Gastroesophageal sphincter (tissue), 4 donors: ENCODE data around the gene IFT80. TPM values are rescaled to one million over a fixed set of nuclear protein-coding genes. Genes with fewer than 3 reads are reported as not detected.

Experiments
- ATAC-seq: fragments of 150-250 bp; one replicate; pipeline ENCODE4 v1.9.1; 2016; ENCODE audit warnings: mild to moderate bottlenecking, moderate library complexity
- H3K27ac ChIP-seq, 4 donors: fragments of 200-600 bp; sonication (generic) in 3 of 4; 1 replicate in 3 of 4; 2 replicates in 1 of 4; pipeline ENCODE4 v1.5.1; 2016 to 2019
- H3K27me3 ChIP-seq: fragments of 200-600 bp; sonication (generic); one replicate; pipeline ENCODE4 v1.5.1; 2019
- H3K36me3 ChIP-seq, 2 donors: fragments of 200-600 bp; sonication (generic); one replicate each; pipeline ENCODE4 v1.5.1; 2019; ENCODE audit warnings: control low read depth in 1 of 2
- H3K4me1 ChIP-seq, 3 donors: fragments of 200-600 bp; sonication (generic); 1 replicate in 2 of 3; 2 replicates in 1 of 3; pipeline ENCODE4 v1.5.1; 2016 to 2019; ENCODE audit warnings: control low read depth in 2 of 3
- H3K4me3 ChIP-seq, 2 donors: fragments of 200-600 bp; sonication (generic); one replicate each; pipeline ENCODE4 v1.5.1; 2019; ENCODE audit warnings: mild to moderate bottlenecking in 1 of 2, moderate library complexity in 1 of 2
- H3K9me3 ChIP-seq, 3 donors: fragments of 200-600 bp; sonication (generic); one replicate each; pipeline ENCODE4 v1.5.1; 2017 to 2019; ENCODE audit warnings: control low read depth in 2 of 3
- CTCF ChIP-seq, 4 experiments: fragments of 200-600 bp in 2 of 4; fragments of 450-650 bp in 2 of 4; sonication (generic) in 1 of 4; IDR thresholded peaks; one replicate each; pipeline ENCODE4 v1.5.1; 2017 to 2019; ENCODE audit warnings: antibody characterized with exemption in 4 of 4, mild to moderate bottlenecking in 2 of 4, moderate library complexity in 2 of 4
- EP300 ChIP-seq: sonication (generic); formaldehyde crosslinking; IDR thresholded peaks from one replicate; pipeline ENCODE4 v1.6.1; 2017; ENCODE audit warnings: antibody characterized with exemption, mild to moderate bottlenecking
- POLR2A ChIP-seq, 2 donors: fragments of 450-650 bp; IDR thresholded peaks; one replicate each; pipeline ENCODE4 v1.6.1; 2017; ENCODE audit warnings: antibody characterized with exemption in 2 of 2, mild to moderate bottlenecking in 2 of 2, moderate library complexity in 1 of 2
- POLR2AphosphoS5 ChIP-seq: sonication (generic); formaldehyde crosslinking; IDR thresholded peaks from one replicate; pipeline ENCODE4 v1.6.1; 2017; ENCODE audit warnings: antibody characterized with exemption
- WGBS, 2 donors: methylation state at CpG; one replicate each; pipeline ENCODE4 v1.1.5; 2018; ENCODE audit warnings: low coverage in 1 of 2; 5-methylcytosine and 5-hydroxymethylcytosine counted together
- total RNA-seq, 4 donors: library from RNA; depleted of rRNA; stranded (reverse); fragments of >200 nt; gene quantifications; one replicate each; pipeline ENCODE4 v1.1.0, GENCODE V29; 2016

IFT80 gene
- total RNA-seq, 4 donors from 2014 or later: 14.9 to 36.6 (median 20.1) TPM

DNA sequence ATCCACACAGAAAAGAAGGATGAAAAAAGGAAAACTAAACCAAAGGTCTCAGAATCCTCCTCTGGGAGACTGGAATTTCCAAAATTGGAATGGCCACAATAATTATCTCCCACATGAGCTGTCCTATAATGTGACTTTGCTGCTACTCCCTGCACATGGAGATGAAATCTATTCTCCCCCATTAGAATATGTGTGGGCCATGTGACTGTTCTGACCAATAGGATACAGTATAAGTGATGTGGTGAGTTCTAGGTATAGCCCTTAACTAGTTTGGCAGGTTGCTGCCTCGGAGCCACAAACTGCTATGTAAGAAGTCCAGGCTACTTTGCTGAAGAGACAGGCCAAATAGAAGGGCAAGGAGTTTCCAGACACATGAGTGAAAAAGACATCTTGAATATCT is 45.4 kb upstream of the IFT80 start:
- TF ChIP-seq POLR2AphosphoS5 (no peak), EP300 (no peak), CTCF (IDR thresholded peaks at IDR 0.05) (no peak), POLR2A (IDR thresholded peaks at IDR 0.05) (no peak)
- H3K4me1 ChIP-seq: peaks cover 0 to 8% (median 0%) of the 10 kb centered on the region in 3 donors
- WGBS, 2 donors: 73% methylated on average over 1 of the region's 1 CpG; no CpG with 5 or more reads in 1 of the 2 donors
- H3K27ac ChIP-seq: no peak overlapping the region
- H3K27me3 ChIP-seq: peaks cover 9% of the 10 kb centered on the region
- no peaks in the 10 kb centered on the region for H3K36me3 ChIP-seq
- ATAC-seq: no peak
- H3K4me3 ChIP-seq: no peak overlapping the region
- no peaks in the 10 kb centered on the region for H3K9me3 ChIP-seq

DNA sequence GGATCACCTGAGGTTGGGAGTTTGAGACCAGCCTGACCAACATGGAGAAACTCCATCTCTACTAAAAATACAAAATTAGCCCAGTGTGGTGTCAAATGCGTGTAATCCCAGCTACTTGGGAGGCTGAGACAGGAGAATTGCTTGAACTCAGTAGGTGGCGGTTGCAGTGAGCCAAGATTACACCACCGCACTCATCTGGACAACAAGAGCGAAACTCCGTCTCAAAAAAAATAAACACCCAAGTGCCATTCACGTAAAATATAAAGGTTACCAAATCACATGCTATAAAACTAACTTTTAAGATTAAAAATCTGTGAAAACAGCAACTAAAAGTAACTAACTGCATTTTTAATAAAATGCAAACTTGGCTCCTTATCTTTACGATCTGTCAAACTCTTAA is 41.7 kb upstream of the IFT80 start:
- no peak for ATAC-seq
- H3K36me3 ChIP-seq: no peaks in the 10 kb centered on the region
- TF ChIP-seq POLR2AphosphoS5 (no peak), CTCF (IDR thresholded peaks at IDR 0.05) (no peak)
- no peak overlapping the region for H3K4me3 ChIP-seq
- H3K27me3 ChIP-seq: no peaks in the 10 kb centered on the region
- no peak overlapping the region for H3K27ac ChIP-seq
- H3K9me3 ChIP-seq: no peaks in the 10 kb centered on the region
- 96 to 100% methylated on average over 4 to 7 of the region's 7 CpGs for WGBS, 2 donors
- no peaks in the 10 kb centered on the region for H3K4me1 ChIP-seq

DNA sequence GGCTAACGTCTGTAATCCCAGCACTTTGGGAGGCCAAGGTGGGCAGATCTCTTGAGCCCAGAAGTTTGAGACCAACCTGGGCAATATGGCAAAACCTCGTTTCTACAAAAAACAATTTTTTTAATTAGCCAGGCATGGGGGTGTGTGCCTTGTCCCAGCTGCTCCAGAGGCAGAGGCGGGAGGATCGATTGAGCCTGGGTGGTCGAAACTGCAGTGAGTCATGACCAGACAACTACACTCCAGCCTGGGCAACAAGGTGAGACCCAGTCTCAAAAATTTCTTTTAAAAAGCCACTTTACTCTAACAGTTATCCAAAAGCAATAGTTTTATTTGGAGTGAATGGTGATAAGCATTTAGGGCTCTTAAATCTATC is 38.0 kb upstream of the IFT80 start:
- Histone ChIP-seq H3K27ac (no peak overlapping the region), H3K36me3 (peaks cover 0 to 31% of the 10 kb centered on the region in 2 donors), H3K9me3 (no peaks in the 10 kb centered on the region), H3K27me3 (no peaks in the 10 kb centered on the region), H3K4me1 (no peaks in the 10 kb centered on the region), H3K4me3 (no peak overlapping the region)
- TF ChIP-seq CTCF (IDR thresholded peaks at IDR 0.05) (no peak), POLR2A (IDR thresholded peaks at IDR 0.05) (no peak), POLR2AphosphoS5 (no peak), EP300 (no peak)
- WGBS, 2 donors: 78 to 87% methylated on average over 3 to 5 of the region's 5 CpGs
- ATAC-seq: no peak

- no peaks in the 10 kb centered on the region for H3K4me1 ChIP-seq
- ATAC-seq: no peak
- H3K27me3 ChIP-seq: no peaks in the 10 kb centered on the region
- H3K4me3 ChIP-seq: no peak overlapping the region
- WGBS, 2 donors: 65 to 92% methylated on average over 1 of the region's 1 CpG
- H3K36me3 ChIP-seq: peaks cover 0 to 44% of the 10 kb centered on the region in 2 donors
- H3K27ac ChIP-seq: no peak overlapping the region
- no peaks in the 10 kb centered on the region for H3K9me3 ChIP-seq
- TF ChIP-seq POLR2AphosphoS5: no peak
- no peak for TF ChIP-seq CTCF (IDR thresholded peaks at IDR 0.05)
- TF ChIP-seq POLR2A (IDR thresholded peaks at IDR 0.05): no peak
- TF ChIP-seq EP300: no peak
Observed at GRCh38 chr3:160435747-160436146, 36.7 kb upstream of the IFT80 start.

GRCh38 chr3:160435095-160435494 is 36.1 kb upstream of the IFT80 start:
- Histone ChIP-seq H3K4me3 (no peak overlapping the region), H3K27ac (no peak overlapping the region), H3K4me1 (no peaks in the 10 kb centered on the region), H3K27me3 (no peaks in the 10 kb centered on the region), H3K36me3 (peaks cover 0 to 49% of the 10 kb centered on the region in 2 donors), H3K9me3 (no peaks in the 10 kb centered on the region)
- TF ChIP-seq POLR2AphosphoS5: no peak
- ATAC-seq: no peak
- 60 to 82% methylated on average over 1 to 2 of the region's 2 CpGs for WGBS, 2 donors

- 52 to 55% methylated on average over 2 of the region's 2 CpGs for WGBS, 2 donors
- TF ChIP-seq EP300 (no peak), POLR2A (IDR thresholded peaks at IDR 0.05) (no peak), CTCF (IDR thresholded peaks at IDR 0.05) (no peak), POLR2AphosphoS5 (no peak)
- no peak overlapping the region for H3K27ac ChIP-seq
- H3K36me3 ChIP-seq: peaks cover 0 to 56% of the 10 kb centered on the region in 2 donors
- no peaks in the 10 kb centered on the region for H3K9me3 ChIP-seq
- ATAC-seq: no peak
- H3K27me3 ChIP-seq: no peaks in the 10 kb centered on the region
- H3K4me3 ChIP-seq: no peak overlapping the region
- no peaks in the 10 kb centered on the region for H3K4me1 ChIP-seq
Observed at GRCh38 chr3:160434071-160434470, 35.0 kb upstream of the IFT80 start.
